HCT116 (cell line): ENCODE results near the gene CCSAP. TPM values are rescaled to one million over a fixed set of nuclear protein-coding genes. Genes with fewer than 3 reads are reported as not detected.

Source experiments
- ATAC-seq: fragments of 200-7000 bp; cut with Tn5 transposase; 2 replicates; pipeline ENCODE4 v1.9.1; 2020; ENCODE audit warnings: mild to moderate bottlenecking, moderate library complexity
- BruUV-seq: library from RNA; stranded (reverse); fragments of 400-500 nt; replicated peaks from 2 replicates; lab custom pipeline; 2021; lab: Mats Ljungman, UMichigan
- CTCF ChIA-PET: fragments of 300-600 bp; sonication (Branson Sonifier 250); formaldehyde crosslinking; loops from one replicate; lab custom pipeline; 2021; ENCODE audit warnings: antibody characterized with exemption; lab: Charles Lee
- POLR2A ChIA-PET: fragments of 300-600, 350-600 bp; sonication (Branson Sonifier 250); formaldehyde crosslinking; loops from one replicate; lab custom pipeline; 2021; ENCODE audit warnings: antibody characterized with exemption; lab: Charles Lee
- RAD21 ChIA-PET, 2 experiments: fragments of 300-600 bp; sonication (Branson Sonifier 250); formaldehyde crosslinking; loops; one replicate each; lab custom pipeline; 2023; ENCODE audit warnings: low total read pairs in 2 of 2; ENCODE audit not compliant: uncharacterized antibody in 2 of 2, unreplicated experiment in 2 of 2, low non-redundant PET in 1 of 2; lab: Charles Lee
- DNase-seq: peaks from one replicate; pipeline ENCODE4 v3.0.0-alpha.2; 2010; ENCODE audit warnings: low read depth, low spot score
- H2AFZ ChIP-seq: fragments of 200-600 bp; shearing (Covaris generic), sonication (generic); 2 replicates; pipeline ENCODE4 v1.6.1; 2017; ENCODE audit warnings: low read depth, mixed run types, mixed read lengths, antibody characterized with exemption, low read length; ENCODE audit not compliant: poor library complexity, severe bottlenecking
- H3K27ac ChIP-seq: 2 replicates; pipeline ENCODE4 v1.5.1; 2012; ENCODE audit warnings: low read depth, low read length
- H3K27me3 ChIP-seq: fragments of 200-600 bp; sonication (generic); 2 replicates; pipeline ENCODE4 v1.6.1; 2016; ENCODE audit warnings: mixed run types, low read length, mixed read lengths; ENCODE audit not compliant: insufficient read depth
- H3K36me3 ChIP-seq, 2 experiments: fragments of 200-500 bp in 1 of 2; fragments of 200-600 bp in 1 of 2; sonication (Bioruptor generic) in 1 of 2; sonication (generic) in 1 of 2; 2 replicates each; pipeline versions ENCODE4 v1.5.1 to v1.6.1; 2014 to 2016; ENCODE audit warnings: low read length in 2 of 2, inconsistent platforms in 1 of 2, mixed read lengths in 1 of 2, mixed run types in 1 of 2; ENCODE audit not compliant: insufficient read depth in 2 of 2, control insufficient read depth in 1 of 2
- H3K4me1 ChIP-seq, 2 experiments: fragments of 200-600 bp in 1 of 2; sonication (generic) in 1 of 2; 2 replicates each; pipeline versions ENCODE4 v1.5.1 to v1.6.1; 2012 to 2017; ENCODE audit warnings: low read length in 2 of 2, inconsistent platforms in 1 of 2, mild to moderate bottlenecking in 1 of 2, mixed read lengths in 1 of 2, mixed run types in 1 of 2, moderate library complexity in 1 of 2; ENCODE audit not compliant: insufficient read depth in 2 of 2, control insufficient read depth in 1 of 2
- H3K4me2 ChIP-seq: fragments of 200-600 bp; sonication (generic); 2 replicates; pipeline ENCODE4 v1.6.1; 2017; ENCODE audit warnings: mixed run types, low read length, mixed read lengths
- H3K4me3 ChIP-seq, 2 experiments: fragments of 200-600 bp in 1 of 2; sonication (generic) in 1 of 2; replicated peaks in 1 of 2; 2 replicates each; pipeline ENCODE4 v1.5.1; 2011 to 2016; ENCODE audit warnings: low read length in 2 of 2, control low read depth in 1 of 2, low read depth in 1 of 2, mild to moderate bottlenecking in 1 of 2, mixed read lengths in 1 of 2, mixed run types in 1 of 2
- H3K79me2 ChIP-seq: fragments of 200-600 bp; sonication (generic); 2 replicates; pipeline ENCODE4 v1.6.1; 2017; ENCODE audit warnings: mild to moderate bottlenecking, mixed run types, low read length, moderate library complexity, mixed read lengths; ENCODE audit not compliant: insufficient read depth
- H3K9ac ChIP-seq: fragments of 200-600 bp; sonication (generic); 2 replicates; pipeline ENCODE4 v1.6.1; 2016; ENCODE audit warnings: low read length, mixed read lengths
- H3K9me2 ChIP-seq: fragments of 200-600 bp; sonication (generic), shearing (Covaris generic); 2 replicates; pipeline ENCODE4 v1.6.1; 2017; ENCODE audit warnings: mixed run types, mild to moderate bottlenecking, moderate library complexity; ENCODE audit not compliant: insufficient read depth
- H3K9me3 ChIP-seq, 2 experiments: fragments of 200-500 bp in 1 of 2; fragments of 200-600 bp in 1 of 2; sonication (Bioruptor generic) in 1 of 2; sonication (generic) in 1 of 2; 2 replicates each; pipeline ENCODE4 v1.6.1; 2014 to 2017; ENCODE audit warnings: low read length in 2 of 2, mixed read lengths in 2 of 2, inconsistent platforms in 1 of 2, low read depth in 1 of 2, mild to moderate bottlenecking in 1 of 2, mixed run types in 1 of 2, moderate library complexity in 1 of 2; ENCODE audit not compliant: control insufficient read depth in 1 of 2, insufficient read depth in 1 of 2
- H4K20me1 ChIP-seq: fragments of 200-600 bp; sonication (generic), shearing (Covaris generic); 2 replicates; pipeline ENCODE4 v1.6.1; 2017; ENCODE audit warnings: mixed run types, mild to moderate bottlenecking, moderate library complexity; ENCODE audit not compliant: insufficient read depth
- ELF1 ChIP-seq: IDR thresholded peaks from 2 replicates; pipeline ENCODE4 v1.6.1; 2012; ENCODE audit warnings: low read depth, borderline replicate concordance
- MAX ChIP-seq: IDR thresholded peaks from 2 replicates; pipeline ENCODE4 v1.6.1; 2012
- POLR2AphosphoS5 ChIP-seq: IDR thresholded peaks from 2 replicates; pipeline ENCODE4 v1.6.1; 2011; ENCODE audit warnings: mild to moderate bottlenecking, low read depth, low read length, moderate library complexity
- RAD21 ChIP-seq: IDR thresholded peaks from 2 replicates; pipeline ENCODE4 v1.6.1; 2012; ENCODE audit warnings: low read depth, mild to moderate bottlenecking
- TCF7L2 ChIP-seq: IDR thresholded peaks from 2 replicates; pipeline ENCODE4 v1.7.0; 2011; ENCODE audit warnings: borderline replicate concordance, inconsistent platforms; ENCODE audit not compliant: insufficient read depth, insufficient read length; ENCODE audit errors: extremely low read depth
- YY1 ChIP-seq: IDR thresholded peaks from 2 replicates; pipeline ENCODE4 v1.6.1; 2011; ENCODE audit warnings: low read length, low read depth, moderate library complexity, mild to moderate bottlenecking; ENCODE audit not compliant: insufficient replicate concordance; ENCODE audit errors: extremely low read depth
- ZFX ChIP-seq: fragments of 450-650 bp; IDR thresholded peaks from 2 replicates; pipeline ENCODE4 v1.6.1; 2017
- ZNF274 ChIP-seq: fragments of 200-500 bp; sonication (Bioruptor generic); IDR thresholded peaks from 2 replicates; pipeline ENCODE4 v1.6.1; 2014; ENCODE audit warnings: mild to moderate bottlenecking, low read depth, low read length, inconsistent platforms
- intact Hi-C: fragments of 100-400 bp; cut with micrococcal nuclease; formaldehyde crosslinking; loops from 2 replicates; pipeline ENCODE4 v1.10.0; 2022
- total RNA-seq: library from RNA; stranded (reverse); gene quantifications from one replicate; pipeline ENCODE4 v1.2.1, GENCODE V29; 2021; ENCODE audit not compliant: unreplicated experiment
- TF ChIP-seq, protein P1 (sequence below): IDR thresholded peaks from 2 replicates; pipeline ENCODE4 v1.6.1; 2011; ENCODE audit warnings: mild to moderate bottlenecking, low read length, moderate library complexity; ENCODE audit not compliant: insufficient replicate concordance; ENCODE audit errors: extremely low read depth

Gene CCSAP
- total RNA-seq, 1 experiment from 2014 or later: 10.9 TPM

DNA sequence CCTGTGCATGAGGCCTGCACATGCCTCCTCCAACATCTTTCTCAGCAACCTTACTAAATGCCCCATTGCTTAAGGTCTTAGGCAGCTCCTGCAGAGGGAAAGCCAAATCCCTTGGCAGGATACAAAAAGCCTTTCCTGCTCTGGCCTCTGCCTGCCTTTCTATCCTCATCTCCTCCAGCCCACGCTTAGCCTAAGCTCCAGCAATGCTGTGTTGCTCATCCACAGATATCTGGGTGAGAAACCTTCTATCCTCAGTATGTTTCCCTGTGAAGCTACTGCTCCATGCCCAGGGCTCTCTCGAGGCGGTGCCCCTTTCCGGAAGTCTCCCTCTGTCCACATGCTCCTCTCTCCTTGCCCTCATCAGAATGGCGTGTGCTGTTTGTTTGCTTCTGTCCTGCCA, 37.0 kb upstream of the CCSAP start:
- Histone ChIP-seq H2AFZ (no peak overlapping the region), H3K4me3 (no peak overlapping the region), H3K9me3 (no peaks in the 10 kb centered on the region), H3K9me2 (no peaks in the 10 kb centered on the region), H3K4me2 (no peak overlapping the region), H3K27me3 (no peaks in the 10 kb centered on the region)
- intact Hi-C loops: no loop called here
- no peak for DNase-seq
- POLR2A ChIA-PET: no interaction called here
- ATAC-seq: no peak
- BruUV-seq: no TSS peak
- TF ChIP-seq YY1 (no peak), ELF1 (no peak), RAD21 (no peak), ZFX (no peak), POLR2AphosphoS5 (no peak), MAX (no peak), TCF7L2 (no peak), ZNF274 (no peak)
- TF ChIP-seq, protein P1, sequence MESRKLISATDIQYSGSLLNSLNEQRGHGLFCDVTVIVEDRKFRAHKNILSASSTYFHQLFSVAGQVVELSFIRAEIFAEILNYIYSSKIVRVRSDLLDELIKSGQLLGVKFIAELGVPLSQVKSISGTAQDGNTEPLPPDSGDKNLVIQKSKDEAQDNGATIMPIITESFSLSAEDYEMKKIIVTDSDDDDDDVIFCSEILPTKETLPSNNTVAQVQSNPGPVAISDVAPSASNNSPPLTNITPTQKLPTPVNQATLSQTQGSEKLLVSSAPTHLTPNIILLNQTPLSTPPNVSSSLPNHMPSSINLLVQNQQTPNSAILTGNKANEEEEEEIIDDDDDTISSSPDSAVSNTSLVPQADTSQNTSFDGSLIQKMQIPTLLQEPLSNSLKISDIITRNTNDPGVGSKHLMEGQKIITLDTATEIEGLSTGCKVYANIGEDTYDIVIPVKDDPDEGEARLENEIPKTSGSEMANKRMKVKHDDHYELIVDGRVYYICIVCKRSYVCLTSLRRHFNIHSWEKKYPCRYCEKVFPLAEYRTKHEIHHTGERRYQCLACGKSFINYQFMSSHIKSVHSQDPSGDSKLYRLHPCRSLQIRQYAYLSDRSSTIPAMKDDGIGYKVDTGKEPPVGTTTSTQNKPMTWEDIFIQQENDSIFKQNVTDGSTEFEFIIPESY: no peak
- TF ChIP-seq, all 23 proteins: peak for 0
- H4K20me1 ChIP-seq: no peaks in the 10 kb centered on the region
- H3K4me1 ChIP-seq: no peaks in the 10 kb centered on the region
- no peak overlapping the region for H3K27ac ChIP-seq
- H3K36me3 ChIP-seq: no peaks in the 10 kb centered on the region
- ChIA-PET RAD21 (no interaction called here), CTCF (no interaction called here)
- H3K79me2 ChIP-seq: no peaks in the 10 kb centered on the region
- H3K9ac ChIP-seq: no peak overlapping the region
